Common myeloid progenitor, CD34-positive (primary cell): Measurements from ENCODE around the gene ALK.

Experiments used
- CTCF ChIA-PET: fragments of 350-600 bp; sonication (Branson Sonifier 250); formaldehyde crosslinking; loops from one replicate; lab custom pipeline; 2021; ENCODE audit warnings: antibody characterized with exemption; lab: Charles Lee
- POLR2A ChIA-PET: fragments of 350-600 bp; sonication (Branson Sonifier 250); formaldehyde crosslinking; loops from one replicate; lab custom pipeline; 2021; ENCODE audit warnings: antibody characterized with exemption; lab: Charles Lee
- DNase-seq, 3 donors: peaks; one replicate each; pipeline versions ENCODE4 v3.0.0 to v3.0.0-alpha.2; 2013
- H3K27ac ChIP-seq, 2 experiments: 1 replicate in 1 of 2; 2 replicates in 1 of 2; pipeline ENCODE4 v1.7.0; 2013; ENCODE audit warnings: inconsistent platforms in 2 of 2, low read length in 2 of 2, mild to moderate bottlenecking in 2 of 2, low read depth in 1 of 2, moderate library complexity in 1 of 2; ENCODE audit not compliant: severe bottlenecking in 2 of 2, insufficient read depth in 1 of 2, poor library complexity in 1 of 2
- H3K27me3 ChIP-seq, 5 experiments: replicated peaks in 2 of 5; 1 replicate in 3 of 5; 2 replicates in 2 of 5; pipeline versions ENCODE4 v1.6.1 to v1.7.0; 2013; ENCODE audit warnings: low read length in 4 of 5, mild to moderate bottlenecking in 2 of 5, moderate library complexity in 2 of 5, inconsistent platforms in 1 of 5; ENCODE audit not compliant: insufficient read depth in 5 of 5, control insufficient read depth in 4 of 5
- H3K36me3 ChIP-seq, 4 experiments: 1 replicate in 2 of 4; 2 replicates in 2 of 4; pipeline versions ENCODE4 v1.6.1 to v1.7.0; 2013; ENCODE audit warnings: low read length in 3 of 4, control low read depth in 1 of 4, mild to moderate bottlenecking in 1 of 4; ENCODE audit not compliant: control insufficient read depth in 4 of 4, insufficient read depth in 4 of 4
- H3K4me1 ChIP-seq, 4 experiments: 1 replicate in 3 of 4; 2 replicates in 1 of 4; pipeline versions ENCODE4 v1.6.1 to v1.7.1; 2013; ENCODE audit warnings: low read length in 3 of 4, mild to moderate bottlenecking in 3 of 4, control low read depth in 1 of 4, inconsistent platforms in 1 of 4, moderate library complexity in 1 of 4; ENCODE audit not compliant: control insufficient read depth in 4 of 4, insufficient read depth in 4 of 4; ENCODE audit errors: control extremely low read depth in 1 of 4
- H3K4me3 ChIP-seq, 7 experiments: 1 replicate in 4 of 7; 2 replicates in 3 of 7; pipeline versions ENCODE4 v1.5.1 to v1.7.0; 2013; ENCODE audit warnings: mild to moderate bottlenecking in 7 of 7, low read length in 6 of 7, moderate library complexity in 6 of 7, inconsistent platforms in 2 of 7, low read depth in 2 of 7, control low read depth in 1 of 7; ENCODE audit not compliant: insufficient read depth in 4 of 7, control insufficient read depth in 1 of 7; ENCODE audit errors: extremely low read depth in 1 of 7
- H3K9me3 ChIP-seq, 5 experiments: 1 replicate in 4 of 5; 2 replicates in 1 of 5; pipeline versions ENCODE4 v1.6.1 to v1.7.1; 2013; ENCODE audit warnings: low read length in 4 of 5, mild to moderate bottlenecking in 2 of 5, inconsistent platforms in 1 of 5, low read depth in 1 of 5, moderate library complexity in 1 of 5; ENCODE audit not compliant: control insufficient read depth in 4 of 5, insufficient read depth in 2 of 5; ENCODE audit errors: control extremely low read depth in 1 of 5
- WGBS: methylation state at CpG from one replicate; pipeline ENCODE4 v1.1.5; 2013; ENCODE audit not compliant: insufficient coverage; 5-methylcytosine and 5-hydroxymethylcytosine counted together

The ALK gene

DNA sequence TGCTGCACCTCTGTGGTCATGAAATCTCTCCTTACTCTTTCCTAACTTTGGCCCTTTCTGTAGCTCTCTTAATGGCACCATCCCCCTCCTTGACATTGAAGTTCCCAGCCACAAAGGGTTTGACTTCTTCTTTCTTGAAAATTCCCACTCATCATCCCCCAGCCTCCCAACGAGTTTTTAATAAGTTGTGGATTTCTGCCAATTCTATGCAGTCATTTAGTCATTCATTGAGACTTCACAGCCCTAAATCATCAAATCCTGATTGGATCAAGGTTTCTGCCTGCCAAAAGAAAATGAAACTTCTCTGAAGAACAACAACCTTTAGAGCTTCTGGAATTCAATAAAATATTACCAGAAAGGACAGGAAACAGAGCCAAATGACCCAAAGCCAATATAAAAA, 451.9 kb downstream of the ALK start:
- WGBS = no CpG with 5 or more reads among the region's 1 CpG
- POLR2A ChIA-PET = no interaction called here
- DNase-seq = no peak

DNA sequence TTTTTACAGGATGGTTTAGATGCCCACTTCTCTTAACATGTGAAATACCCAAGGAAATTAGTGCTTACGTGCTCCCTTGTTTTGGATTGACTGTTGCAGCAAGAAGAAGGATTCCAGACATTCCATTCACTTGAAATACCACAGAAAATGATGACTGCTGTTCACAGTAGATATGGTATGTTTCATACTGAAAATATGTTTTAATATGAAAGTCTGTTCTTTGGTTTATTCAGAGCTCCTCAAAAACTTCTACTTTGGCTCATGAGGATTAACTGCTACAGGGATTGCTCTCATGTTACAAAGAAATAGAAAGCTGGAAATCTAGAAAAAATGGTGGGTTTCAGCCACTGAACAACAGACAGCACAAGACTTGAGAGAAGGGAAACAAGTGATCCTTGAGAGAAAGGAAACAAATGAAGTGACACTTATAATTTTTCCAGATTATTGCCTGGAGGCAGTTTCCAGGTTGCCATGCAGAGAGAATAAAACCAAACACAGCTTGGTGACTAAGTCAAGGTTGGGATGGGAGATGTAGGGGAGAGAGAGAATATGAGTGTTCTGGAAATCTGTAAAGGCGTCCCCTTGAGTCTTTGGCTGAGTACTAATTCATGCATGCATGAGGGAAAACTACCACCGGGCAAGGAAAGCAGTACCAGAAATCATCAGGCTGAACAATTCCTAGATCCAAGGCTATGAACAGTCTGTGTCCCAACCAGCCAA, 458.0 kb downstream of the ALK start:
- ChIA-PET CTCF (no interaction called here), POLR2A (no interaction called here)
- Histone ChIP-seq H3K4me3 (no peak overlapping the region), H3K36me3 (no peaks in the 10 kb centered on the region), H3K27me3 (no peaks in the 10 kb centered on the region), H3K27ac (no peak overlapping the region), H3K4me1 (no peaks in the 10 kb centered on the region), H3K9me3 (no peaks in the 10 kb centered on the region)
- 94% methylated on average over 2 of the region's 3 CpGs for WGBS
- DNase-seq = no peak

More for the DNA sequence above, 451.9 kb downstream of the ALK start:
- H3K36me3 ChIP-seq = no peaks in the 10 kb centered on the region
- peaks cover 0 to 22% (median 6%) of the 10 kb centered on the region in 5 experiments for H3K9me3 ChIP-seq
- no peaks in the 10 kb centered on the region for H3K4me1 ChIP-seq
- no peak overlapping the region for H3K4me3 ChIP-seq
- H3K27me3 ChIP-seq = no peaks in the 10 kb centered on the region
- CTCF ChIA-PET = no interaction called here
- no peak overlapping the region for H3K27ac ChIP-seq

DNA sequence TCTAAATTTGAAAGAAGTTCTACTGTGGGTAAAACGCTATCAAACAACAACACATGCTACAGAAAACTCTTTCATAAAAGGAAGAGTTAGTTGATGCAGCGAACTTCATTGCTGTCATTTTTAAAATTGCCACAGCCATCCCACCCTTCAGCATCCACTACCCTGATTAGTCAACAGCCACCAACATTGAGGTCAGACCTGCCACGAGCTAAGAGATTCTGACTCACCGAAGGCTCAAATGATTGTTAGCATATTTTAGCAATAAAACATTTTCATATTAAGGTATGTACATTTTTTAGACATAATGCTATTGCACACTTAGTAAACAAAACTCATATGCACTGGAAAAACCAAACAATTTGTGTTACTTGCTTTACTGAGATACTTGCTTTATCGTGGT, 459.1 kb downstream of the ALK start:
- no peak for DNase-seq
- Histone ChIP-seq H3K4me3 (no peak overlapping the region), H3K4me1 (no peaks in the 10 kb centered on the region), H3K27me3 (no peaks in the 10 kb centered on the region), H3K27ac (no peak overlapping the region), H3K36me3 (no peaks in the 10 kb centered on the region), H3K9me3 (no peaks in the 10 kb centered on the region)
- 100% methylated on average over 1 of the region's 5 CpGs for WGBS
- POLR2A ChIA-PET = no interaction called here
- CTCF ChIA-PET = no interaction called here

DNA sequence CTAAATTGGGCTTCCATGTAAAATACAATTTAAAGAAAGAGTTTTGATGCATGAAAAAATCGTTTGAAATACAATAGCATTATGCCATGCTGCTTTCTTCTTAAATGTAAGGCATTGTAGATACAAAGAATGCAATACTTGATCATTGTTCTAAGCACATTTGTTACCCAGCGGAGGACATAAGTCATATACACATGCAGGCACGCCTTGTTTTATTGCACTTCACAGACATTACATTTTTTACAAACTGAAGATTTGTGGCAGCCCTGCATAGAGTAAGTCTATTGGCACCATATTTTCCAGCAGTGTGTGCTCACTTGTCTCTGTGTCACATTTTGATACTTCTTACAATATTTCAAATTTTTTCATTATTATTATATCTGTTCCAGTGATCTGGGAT, 461.2 kb downstream of the ALK start:
- 69% methylated on average over 2 of the region's 3 CpGs for WGBS
- Histone ChIP-seq H3K27me3 (no peaks in the 10 kb centered on the region), H3K9me3 (no peaks in the 10 kb centered on the region), H3K4me1 (peaks cover 0 to 15% (median 9%) of the 10 kb centered on the region in 4 experiments), H3K27ac (no peak overlapping the region), H3K36me3 (no peaks in the 10 kb centered on the region), H3K4me3 (no peak overlapping the region)
- DNase-seq = no peak
- ChIA-PET POLR2A (no interaction called here), CTCF (interaction anchor here (1.3 kb wide), 1 partner anchor 151 kb away, joined by 3 read pairs; no protein-coding TSS in a partner anchor)

DNA sequence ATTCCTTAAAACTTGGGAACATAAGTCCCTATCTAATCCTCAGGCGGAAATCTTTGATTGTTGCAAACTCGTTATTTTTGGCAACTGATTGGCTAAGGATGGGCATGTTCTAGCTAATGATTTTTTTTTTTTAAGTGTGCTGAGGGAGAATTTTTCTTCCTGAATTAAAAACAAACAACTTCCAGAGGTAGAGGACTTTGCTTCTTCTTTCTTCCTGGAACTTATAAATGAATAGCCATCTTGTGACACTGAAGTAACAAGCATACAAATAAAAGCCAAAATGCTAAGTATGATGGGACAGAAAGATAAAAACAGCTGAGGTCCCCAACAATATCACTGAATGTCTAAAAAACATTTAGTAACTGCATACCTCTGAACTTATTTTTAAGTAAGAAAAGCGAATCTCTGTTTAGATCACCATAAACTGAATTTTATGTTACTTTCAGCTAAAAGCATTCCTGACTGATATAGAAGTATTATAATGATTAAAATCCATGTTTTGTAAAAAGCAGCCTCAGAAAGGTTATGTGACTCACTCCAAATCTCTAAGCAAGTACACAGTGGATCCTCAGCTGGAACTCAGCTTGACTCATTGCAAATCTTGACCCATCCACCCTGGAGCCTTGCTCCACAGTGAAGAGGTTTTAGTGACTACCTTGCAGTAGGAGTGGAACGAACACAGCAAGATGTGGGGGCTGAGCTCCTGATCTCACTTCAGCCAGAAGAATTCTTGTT, 461.8 kb downstream of the ALK start:
- no peak overlapping the region for H3K27ac ChIP-seq
- ChIA-PET CTCF (interaction anchor here (0.5 to 1.3 kb wide), 2 partner anchors 20 to 151 kb away, joined by 3 read pairs; no protein-coding TSS in a partner anchor), POLR2A (no interaction called here)
- H3K36me3 ChIP-seq = no peaks in the 10 kb centered on the region
- H3K27me3 ChIP-seq = no peaks in the 10 kb centered on the region
- no peak overlapping the region for H3K4me3 ChIP-seq
- H3K4me1 ChIP-seq = peaks cover 0 to 19% (median 11%) of the 10 kb centered on the region in 4 experiments
- H3K9me3 ChIP-seq = no peaks in the 10 kb centered on the region
- 100% methylated on average over 2 of the region's 4 CpGs for WGBS
- DNase-seq = no peak

DNA sequence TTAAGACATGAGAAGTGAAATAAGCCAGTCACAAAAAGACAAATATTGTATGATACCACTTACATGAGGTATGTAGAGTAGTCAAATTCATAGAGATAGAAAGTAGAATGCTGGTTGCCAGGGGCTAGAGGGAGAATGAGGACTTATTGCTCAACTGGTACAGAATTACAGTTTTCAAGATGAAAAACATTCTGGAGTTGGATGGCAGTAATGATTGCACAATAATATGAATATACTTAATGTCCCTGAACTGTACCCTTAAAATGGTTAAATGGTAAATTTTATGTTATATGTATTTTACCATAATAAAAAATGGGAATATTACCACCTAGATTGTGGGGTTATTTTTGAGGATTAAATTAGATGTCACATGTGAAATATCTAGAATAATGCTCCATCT, 465.0 kb downstream of the ALK start:
- no peaks in the 10 kb centered on the region for H3K27me3 ChIP-seq
- CTCF ChIA-PET = no interaction called here
- POLR2A ChIA-PET = no interaction called here

DNA sequence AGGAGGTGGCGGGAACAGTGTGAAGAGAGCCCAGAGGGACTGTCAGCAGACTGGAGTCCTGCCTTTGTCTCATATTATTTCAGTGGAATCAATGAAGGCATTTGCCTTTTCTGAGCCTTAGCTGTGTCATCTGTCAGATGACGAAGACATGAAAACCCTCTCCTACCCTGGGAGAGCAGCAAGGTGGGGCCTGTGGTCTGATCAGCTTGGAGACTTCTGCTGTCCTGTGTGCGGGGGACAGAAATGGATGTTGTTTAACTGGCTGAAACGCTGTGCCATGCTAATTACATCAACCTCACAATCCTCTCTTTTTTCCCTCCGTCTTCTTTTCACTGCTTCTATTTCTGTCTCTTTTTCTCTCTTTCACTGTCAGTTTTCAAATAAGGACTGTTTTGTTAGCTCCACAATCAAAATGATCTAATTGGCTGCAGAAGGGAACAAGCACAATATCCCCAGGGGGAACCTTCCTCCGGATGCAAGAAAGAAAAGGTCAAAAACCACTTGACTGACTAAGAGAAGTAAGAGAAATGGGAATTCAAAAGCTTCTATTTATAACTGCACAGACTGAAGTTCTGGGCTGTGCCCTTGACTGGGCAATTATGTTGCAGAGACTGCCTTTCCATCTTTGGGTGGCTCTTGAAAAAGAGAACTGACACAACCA, 466.1 kb downstream of the ALK start:
- Histone ChIP-seq H3K4me1 (peaks cover 13 to 37% (median 29%) of the 10 kb centered on the region in 4 experiments), H3K36me3 (no peaks in the 10 kb centered on the region), H3K27me3 (no peaks in the 10 kb centered on the region), H3K27ac (no peak overlapping the region), H3K9me3 (no peaks in the 10 kb centered on the region), H3K4me3 (no peak overlapping the region)
- ChIA-PET CTCF (interaction anchor here (1.0 kb wide), 1 partner anchor 32 kb away, joined by 3 read pairs; no protein-coding TSS in a partner anchor), POLR2A (no interaction called here)
- 84% methylated on average over 4 of the region's 6 CpGs for WGBS
- DNase-seq = no peak

More for the DNA sequence above, 465.0 kb downstream of the ALK start:
- Histone ChIP-seq H3K36me3 (no peaks in the 10 kb centered on the region), H3K4me1 (peaks cover 3 to 28% (median 19%) of the 10 kb centered on the region in 4 experiments), H3K27ac (no peak overlapping the region), H3K9me3 (no peaks in the 10 kb centered on the region), H3K4me3 (no peak overlapping the region)
- DNase-seq = no peak
